Measurements from ENCODE around the gene PPEF2. TPM values are rescaled to one million over a fixed set of nuclear protein-coding genes. Genes with fewer than 3 reads are reported as not detected.
"Not testable (repeated sequence)": the region's sequence is repeated elsewhere in the genome, so short reads cannot be mapped to it uniquely, and the experiment has no call there.

Gene PPEF2
- total RNA-seq = not detected

- ChIA-PET POLR2A (no interaction called here), CTCF (no interaction called here)
Observed at GRCh38 chr4:75902352-75902751, at the start of gene PPEF2. PPEF2 (minus strand) TSS chr4:75902452; CDS start chr4:75896325, 6,127 bp downstream.

- CTCF ChIA-PET = interaction anchor here (0.6 to 0.7 kb wide), 2 partner anchors 82 to 224 kb away, joined by 3 read pairs; no protein-coding TSS in a partner anchor
- POLR2A ChIA-PET = no interaction called here
Observed at GRCh38 chr4:75950213-75950815, 48.1 kb upstream of the PPEF2 start.

GRCh38 chr4:75948822-75949444 is 46.7 kb upstream of the PPEF2 start:
- ChIA-PET POLR2A (no interaction called here), CTCF (no interaction called here)

GRCh38 chr4:75940692-75941253 is 38.5 kb upstream of the PPEF2 start, which contains the start of gene NAAA:
NAAA (minus strand) TSS chr4:75941013; CDS start chr4:75940949, 64 bp downstream.
- POLR2A ChIA-PET = interaction anchor here (0.7 to 1.5 kb wide), 5 partner anchors 31 to 1877 kb away, joined by 3 to 7 read pairs (median 4); partner anchors contain the start of gene SDAD1
- CTCF ChIA-PET = interaction anchor here (0.9 to 2.0 kb wide), 7 partner anchors 11 to 217 kb away, joined by 3 to 7 read pairs (median 3); partner anchors contain the start of gene USO1

- CTCF ChIA-PET = interaction anchor here (0.9 to 2.0 kb wide), 5 partner anchors 12 to 55 kb away, joined by 3 to 7 read pairs (median 3); no protein-coding TSS in a partner anchor
- POLR2A ChIA-PET = interaction anchor here (0.6 to 1.5 kb wide), 6 partner anchors 30 to 1878 kb away, joined by 3 to 7 read pairs (median 4); partner anchors contain the start of gene SDAD1
Observed at GRCh38 chr4:75939890-75940691, 37.8 kb upstream of the PPEF2 start.

- POLR2A ChIA-PET = no interaction called here
Observed at GRCh38 chr4:75935628-75936027, 33.4 kb upstream of the PPEF2 start.

GRCh38 chr4:75930152-75930551 is 27.9 kb upstream of the PPEF2 start:
- POLR2A ChIA-PET = no interaction called here
- CTCF ChIA-PET = interaction anchor here (1.4 to 1.5 kb wide), 2 partner anchors 34 to 36 kb away, joined by 3 to 4 read pairs; no protein-coding TSS in a partner anchor

More at GRCh38 chr4:75935628-75936027, 33.4 kb upstream of the PPEF2 start:
- CTCF ChIA-PET = interaction anchor here (1.7 kb wide), 1 partner anchor 22 kb away, joined by 4 read pairs; no protein-coding TSS in a partner anchor

- CTCF ChIA-PET = not testable (repeated sequence)
- POLR2A ChIA-PET = interaction anchor here (0.6 kb wide), 1 partner anchor 85 kb away, joined by 8 read pairs; no protein-coding TSS in a partner anchor
Observed at GRCh38 chr4:75924916-75925315, 22.7 kb upstream of the PPEF2 start.

GRCh38 chr4:75924309-75924827 is 22.1 kb upstream of the PPEF2 start:
- POLR2A ChIA-PET = no interaction called here
- CTCF ChIA-PET = no interaction called here

- ChIA-PET CTCF (no interaction called here), POLR2A (no interaction called here)
Observed at GRCh38 chr4:75922588-75922987, 20.3 kb upstream of the PPEF2 start.

GRCh38 chr4:75921910-75922309 is 19.7 kb upstream of the PPEF2 start:
- POLR2A ChIA-PET = no interaction called here
- CTCF ChIA-PET = no interaction called here

GRCh38 chr4:75920327-75920726 is 18.1 kb upstream of the PPEF2 start:
- ChIA-PET CTCF (no interaction called here), POLR2A (no interaction called here)

GRCh38 chr4:75919920-75920319 is 17.7 kb upstream of the PPEF2 start:
- POLR2A ChIA-PET = no interaction called here
- CTCF ChIA-PET = no interaction called here

GRCh38 chr4:75916091-75916661 is 13.9 kb upstream of the PPEF2 start:
- POLR2A ChIA-PET = no interaction called here
- CTCF ChIA-PET = interaction anchor here (1.8 kb wide), 1 partner anchor 24 kb away, joined by 7 read pairs; the partner anchor contains the start of gene NAAA

- ChIA-PET CTCF (interaction anchor here (0.7 to 1.5 kb wide), 2 partner anchors 23 kb away, joined by 4 read pairs; no protein-coding TSS in a partner anchor), POLR2A (interaction anchor here (0.6 kb wide), 1 partner anchor 188 kb away, joined by 5 read pairs; no protein-coding TSS in a partner anchor)
Observed at GRCh38 chr4:75912968-75913367, 10.7 kb upstream of the PPEF2 start.

- POLR2A ChIA-PET = interaction anchor here (1.4 kb wide), 1 partner anchor 30 kb away, joined by 6 read pairs; the partner anchor contains the start of gene NAAA
- CTCF ChIA-PET = not testable (repeated sequence)
Observed at GRCh38 chr4:75910831-75911230, 8.6 kb upstream of the PPEF2 start.

GRCh38 chr4:75909405-75909804 is 7.2 kb upstream of the PPEF2 start:
- CTCF ChIA-PET = no interaction called here
- POLR2A ChIA-PET = interaction anchor here (0.6 to 1.4 kb wide), 2 partner anchors 31 to 189 kb away, joined by 3 to 6 read pairs; partner anchors contain the start of gene NAAA

- POLR2A ChIA-PET = no interaction called here
- CTCF ChIA-PET = interaction anchor here (1.0 to 1.5 kb wide), 2 partner anchors 11 to 13 kb away, joined by 3 to 4 read pairs; no protein-coding TSS in a partner anchor
Observed at GRCh38 chr4:75908555-75908954, 6.3 kb upstream of the PPEF2 start.

GRCh38 chr4:75907966-75908365 is 5.7 kb upstream of the PPEF2 start:
- CTCF ChIA-PET = interaction anchor here (1.5 kb wide), 1 partner anchor 11 kb away, joined by 4 read pairs; no protein-coding TSS in a partner anchor

More at GRCh38 chr4:75907966-75908365, 5.7 kb upstream of the PPEF2 start:
- POLR2A ChIA-PET = interaction anchor here (0.7 kb wide), 1 partner anchor 287 kb away, joined by 4 read pairs; no protein-coding TSS in a partner anchor

Measured in activated CD8-positive, alpha-beta memory T cell treated with anti-CD3 and anti-CD28 coated beads for 36 hours (primary cell).